Measurements from ENCODE around the gene C2orf81. TPM values are rescaled to one million over a fixed set of nuclear protein-coding genes. Genes with fewer than 3 reads are reported as not detected.

Gene C2orf81
- total RNA-seq, 1 experiment from 2014 or later, result 2.4 TPM

DNA sequence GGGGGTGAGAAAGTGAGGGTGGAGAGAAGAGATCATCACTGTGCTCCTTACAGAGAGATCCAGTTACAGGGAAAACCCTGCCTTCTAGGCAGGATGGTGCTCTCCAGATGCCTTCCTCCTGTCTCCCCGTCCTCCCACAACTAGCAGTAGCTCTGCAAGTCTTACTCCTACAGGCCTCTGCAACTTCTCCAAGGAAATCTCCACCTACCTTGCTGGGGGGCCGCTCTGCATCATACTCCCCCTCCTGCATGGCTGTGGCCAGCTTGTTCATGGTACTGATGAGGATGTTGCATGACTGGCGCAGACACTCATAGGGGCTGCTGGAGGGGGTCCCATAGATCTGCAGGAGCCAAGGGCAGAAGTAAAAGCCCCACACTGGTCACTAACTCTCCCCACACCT is 55.4 kb downstream of the C2orf81 start:
- H3K4me2 ChIP-seq (ENCODE audit: low read length), result no peak overlapping the region
- no peaks in the 10 kb centered on the region for H3K4me1 ChIP-seq (ENCODE audit: insufficient read depth, low read length)
- ChIA-PET CTCF (no interaction called here), POLR2A (ENCODE audit: unreplicated experiment) (no interaction called here)
- H3K9me3 ChIP-seq (ENCODE audit: low read length), result no peaks in the 10 kb centered on the region
- H3K9me2 ChIP-seq (replicated peaks; ENCODE audit: low read length), result no peaks in the 10 kb centered on the region
- H3K27me3 ChIP-seq (ENCODE audit: low read length), result no peaks in the 10 kb centered on the region
- no peak for TF ChIP-seq CTCF (conservative IDR thresholded peaks at IDR 0.05; ENCODE audit: low read depth, low read length)
- TF ChIP-seq EZH2 (IDR thresholded peaks at IDR 0.05; ENCODE audit: low read length, unreplicated experiment), result no peak
- no peak for TF ChIP-seq EZH2phosphoT487 (IDR thresholded peaks at IDR 0.05; ENCODE audit: borderline replicate concordance, low read length)
- BruUV-seq (replicated peaks), result TSS peak; percentile 35
- no peak overlapping the region for H3K27ac ChIP-seq (ENCODE audit: low read length)
- no peak overlapping the region for H3K4me3 ChIP-seq (ENCODE audit: low read length)
- no peaks in the 10 kb centered on the region for H4K20me1 ChIP-seq (ENCODE audit: low read length)
- no peaks in the 10 kb centered on the region for H3F3A ChIP-seq (ENCODE audit: low read length, unreplicated experiment)
- H2AFZ ChIP-seq (ENCODE audit: low read length), result no peak overlapping the region
- no peak overlapping the region for H3K9ac ChIP-seq (ENCODE audit: low read length)
- intact Hi-C loops (cut with micrococcal nuclease), result no loop called here
- no peaks in the 10 kb centered on the region for H3K79me2 ChIP-seq (ENCODE audit: low read length)
- DNase-seq (no peak), ATAC-seq (no peak)
- peaks cover 39% of the 10 kb centered on the region for H3K36me3 ChIP-seq (ENCODE audit: low read depth, low read length)

- no TSS peak for BruUV-seq (replicated peaks)
- TF ChIP-seq CTCF (conservative IDR thresholded peaks at IDR 0.05; ENCODE audit: low read depth, low read length), result no peak
- no peak for TF ChIP-seq EZH2phosphoT487 (IDR thresholded peaks at IDR 0.05; ENCODE audit: borderline replicate concordance, low read length)
- no peak for TF ChIP-seq EZH2 (IDR thresholded peaks at IDR 0.05; ENCODE audit: low read length, unreplicated experiment)
- DNase-seq, result no peak
These were observed 56.6 kb downstream of the C2orf81 start for GRCh38 chr2:74364533-74365505.

More at GRCh38 chr2:74364533-74365505, 56.6 kb downstream of the C2orf81 start:
- H3K4me2 ChIP-seq (ENCODE audit: low read length), result no peak overlapping the region
- H3K4me3 ChIP-seq (ENCODE audit: low read length), result no peak overlapping the region
- H3K9me3 ChIP-seq (ENCODE audit: low read length), result no peaks in the 10 kb centered on the region
- ChIA-PET CTCF (no interaction called here), POLR2A (ENCODE audit: unreplicated experiment) (no interaction called here)
- intact Hi-C loops (cut with micrococcal nuclease), result no loop called here
- no peaks in the 10 kb centered on the region for H3F3A ChIP-seq (ENCODE audit: low read length, unreplicated experiment)
- H3K79me2 ChIP-seq (ENCODE audit: low read length), result no peaks in the 10 kb centered on the region
- H3K27me3 ChIP-seq (ENCODE audit: low read length), result no peaks in the 10 kb centered on the region
- no peak overlapping the region for H3K9ac ChIP-seq (ENCODE audit: low read length)
- H3K9me2 ChIP-seq (replicated peaks; ENCODE audit: low read length), result no peaks in the 10 kb centered on the region
- peaks cover 35% of the 10 kb centered on the region; the same call in 1 of the 2 replicates for H3K36me3 ChIP-seq (ENCODE audit: low read depth, low read length)
- no peak overlapping the region for H2AFZ ChIP-seq (ENCODE audit: low read length)
- H3K4me1 ChIP-seq (ENCODE audit: insufficient read depth, low read length), result no peaks in the 10 kb centered on the region
- ATAC-seq, result no peak
- H3K27ac ChIP-seq (ENCODE audit: low read length), result no peak overlapping the region
- H4K20me1 ChIP-seq (ENCODE audit: low read length), result no peaks in the 10 kb centered on the region

Other genes with a start within 250 kb of the C2orf81 start
- 51.6 and 69.8 TPM in 2 replicates for gene MOB1A, start 242.7 kb downstream of the C2orf81 start, total RNA-seq (2014; rRNA removed)
- 115 and 118 TPM in 2 replicates for gene MTHFD2, start 223.0 kb downstream of the C2orf81 start, total RNA-seq (2014; rRNA removed)
- 0.40 and 2.4 TPM in 2 replicates for gene SLC4A5, start 78.2 kb downstream of the C2orf81 start, total RNA-seq (2014; rRNA removed)
- 67.8 and 91.0 TPM in 2 replicates for gene DCTN1, start 41.3 kb downstream of the C2orf81 start, total RNA-seq (2014; rRNA removed)
- 38.8 and 41.0 TPM in 2 replicates for gene WDR54, start 111 bp upstream of the C2orf81 start, total RNA-seq (2014; rRNA removed)
- gene RTKN, start 20.3 kb upstream of the C2orf81 start, total RNA-seq (2014; rRNA removed), result 90.5 and 138 TPM in 2 replicates
- 26.2 and 34.6 TPM in 2 replicates for gene INO80B, start 33.5 kb upstream of the C2orf81 start, total RNA-seq (2014; rRNA removed)
- 57.5 and 64.4 TPM in 2 replicates for gene WBP1, start 36.8 kb upstream of the C2orf81 start, total RNA-seq (2014; rRNA removed)
- 60.6 and 70.1 TPM in 2 replicates for gene MOGS, start 43.8 kb upstream of the C2orf81 start, total RNA-seq (2014; rRNA removed)
- gene MRPL53, start 51.1 kb upstream of the C2orf81 start, total RNA-seq (2014; rRNA removed), result 86.9 and 102 TPM in 2 replicates
- gene CCDC142, start 61.4 kb upstream of the C2orf81 start, total RNA-seq (2014; rRNA removed), result 14.7 and 21.1 TPM in 2 replicates
- 21.1 and 21.4 TPM in 2 replicates for gene TTC31, start 61.5 kb upstream of the C2orf81 start, total RNA-seq (2014; rRNA removed)
- gene LBX2, start 78.0 kb upstream of the C2orf81 start, total RNA-seq (2014; rRNA removed), result not detected in 2 replicates
- 31.2 and 35.7 TPM in 2 replicates for gene PCGF1, start 86.1 kb upstream of the C2orf81 start, total RNA-seq (2014; rRNA removed)
- 3.1 and 3.4 TPM in 2 replicates for gene TLX2, start 92.8 kb upstream of the C2orf81 start, total RNA-seq (2014; rRNA removed)
- gene DQX1, start 104.6 kb upstream of the C2orf81 start, total RNA-seq (2014; rRNA removed), result 0.07 and 0.63 TPM in 2 replicates
- gene AUP1, start 108.1 kb upstream of the C2orf81 start, total RNA-seq (2014; rRNA removed), result 218 and 233 TPM in 2 replicates
- 71.8 and 77.5 TPM in 2 replicates for gene HTRA2, start 108.3 kb upstream of the C2orf81 start, total RNA-seq (2014; rRNA removed)
- gene LOXL3, start 132.3 kb upstream of the C2orf81 start, total RNA-seq (2014; rRNA removed), result 5.8 and 12.4 TPM in 2 replicates
- gene DOK1, start 133.1 kb upstream of the C2orf81 start, total RNA-seq (2014; rRNA removed), result 4.7 and 6.0 TPM in 2 replicates
- not detected in 2 replicates for gene M1AP, start 226.7 kb upstream of the C2orf81 start, total RNA-seq (2014; rRNA removed)
- 7.6 and 13.9 TPM in 2 replicates for gene SEMA4F, start 232.6 kb upstream of the C2orf81 start, total RNA-seq (2014; rRNA removed)